NCI-H774 (cell line): ENCODE data around the gene RASA2.
"Not testable (repeated sequence)": the region's sequence is repeated elsewhere in the genome, so short reads cannot be mapped to it uniquely, and the experiment has no call there.

Source experiments
- DNase-seq: peaks from one replicate; lab custom pipeline; 2025; lab: John Stamatoyannopoulos, UW

Gene RASA2

DNA sequence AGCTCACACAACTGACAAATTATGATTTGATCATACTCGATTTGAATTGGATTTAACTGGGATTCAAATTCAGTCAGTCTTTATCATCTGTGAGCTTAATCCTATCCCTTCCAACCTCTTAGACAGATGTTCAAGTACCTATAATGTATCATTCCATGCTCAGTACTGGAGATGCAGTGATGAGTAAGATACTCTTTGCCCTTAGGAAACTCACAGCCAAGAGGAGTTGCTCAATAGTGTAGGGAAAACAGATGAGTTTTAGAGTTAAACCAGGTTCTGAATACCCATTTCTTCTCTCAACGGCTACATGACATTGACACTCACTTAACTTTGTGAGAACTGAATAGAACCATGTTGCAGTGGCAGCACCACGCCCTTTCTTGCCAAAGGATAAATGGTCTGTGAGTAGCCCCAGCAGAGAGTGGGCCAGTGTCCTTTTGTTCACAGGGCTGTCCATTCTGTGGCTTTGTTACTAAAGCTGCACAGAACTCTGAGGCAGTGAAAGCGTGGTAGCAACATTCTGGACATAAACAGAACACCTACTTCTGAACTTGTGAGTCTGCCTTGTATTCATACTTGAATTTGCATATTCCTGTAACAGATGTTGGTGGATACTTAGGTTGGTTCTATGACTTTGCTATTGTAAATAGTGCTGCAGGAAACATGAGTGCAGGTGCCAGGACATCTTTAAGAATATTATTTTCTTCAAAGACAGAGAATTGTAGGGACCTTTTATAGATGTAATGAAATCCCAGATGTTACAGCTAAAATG, 91.6 kb downstream of the RASA2 start:
- no peak for DNase-seq

DNA sequence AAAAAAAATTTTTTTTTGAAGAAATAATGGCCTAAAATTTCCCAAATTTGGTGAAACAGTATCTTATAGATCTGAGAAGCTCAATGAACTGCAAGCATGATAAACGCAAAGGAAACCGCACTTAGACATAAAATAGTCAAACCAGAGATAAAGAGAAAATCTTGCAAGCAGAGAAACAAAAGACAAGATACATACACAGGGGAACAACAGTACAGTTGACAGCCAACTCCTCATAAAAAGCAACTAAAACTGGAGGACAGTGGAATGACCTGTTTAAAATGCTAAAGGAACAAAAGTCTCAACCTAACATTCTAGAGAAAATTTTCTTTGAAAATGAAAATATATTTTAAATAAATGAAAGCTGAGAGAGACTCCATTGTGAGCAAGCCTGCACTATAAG, 107.5 kb downstream of the RASA2 start:
- no peak for DNase-seq

DNA sequence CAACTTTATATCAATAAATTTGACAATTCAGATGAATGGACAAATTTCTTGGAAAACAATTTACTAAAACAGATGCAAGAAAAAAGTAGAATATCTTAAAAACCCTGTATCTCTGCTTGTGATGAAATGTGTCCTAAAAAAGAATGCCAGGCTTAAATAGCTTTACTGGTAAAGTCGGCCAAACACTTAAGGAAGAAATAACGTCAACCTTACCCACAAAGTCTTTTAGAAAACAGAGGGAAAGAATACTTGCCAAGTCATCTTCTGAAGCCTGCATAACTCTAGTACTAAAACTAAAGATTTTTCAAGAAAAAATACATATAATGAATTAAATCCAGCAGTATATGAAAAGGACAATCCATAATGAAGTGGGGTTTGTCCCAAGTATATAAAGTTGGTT, 111.1 kb downstream of the RASA2 start:
- no peak for DNase-seq

DNA sequence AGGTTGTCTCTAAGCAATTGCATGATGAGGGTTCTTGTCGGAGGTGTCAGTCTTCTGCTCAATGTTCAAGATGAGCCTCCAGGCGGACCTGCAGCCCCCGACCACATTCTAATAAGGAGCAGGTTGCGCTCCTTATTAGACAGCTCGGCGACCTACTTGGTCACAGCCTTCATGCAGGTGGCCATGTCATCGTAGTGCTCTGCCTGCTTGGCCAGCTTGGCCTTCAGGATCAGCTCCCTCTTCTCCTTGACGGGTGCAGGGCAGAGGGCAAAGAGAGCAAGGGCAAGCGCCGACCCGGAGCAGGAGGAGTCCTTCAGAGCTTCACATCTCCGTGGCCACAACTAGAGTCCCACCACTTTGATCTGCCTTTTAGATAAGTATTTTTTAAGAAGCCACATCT, 113.5 kb downstream of the RASA2 start:
- DNase-seq: no peak

DNA sequence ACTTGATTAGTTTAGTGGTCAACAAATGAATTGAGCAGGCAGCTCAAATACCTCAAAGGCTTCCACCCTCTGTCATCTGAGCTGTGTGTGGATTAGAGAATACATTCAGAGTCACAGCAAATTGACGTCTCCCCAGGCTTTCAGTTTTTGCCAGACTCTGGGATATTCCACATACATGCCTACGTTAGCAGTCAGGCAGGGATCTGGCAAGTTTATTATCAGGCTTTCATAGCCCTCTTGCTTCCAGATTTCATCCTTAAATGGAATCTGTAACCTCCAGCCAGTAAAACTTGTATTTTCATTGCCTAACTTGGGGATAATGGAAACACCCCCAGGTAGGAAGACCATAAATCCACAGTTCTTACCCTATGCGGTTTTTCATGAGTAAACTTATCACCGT, 115.9 kb downstream of the RASA2 start:
- no peak for DNase-seq

DNA sequence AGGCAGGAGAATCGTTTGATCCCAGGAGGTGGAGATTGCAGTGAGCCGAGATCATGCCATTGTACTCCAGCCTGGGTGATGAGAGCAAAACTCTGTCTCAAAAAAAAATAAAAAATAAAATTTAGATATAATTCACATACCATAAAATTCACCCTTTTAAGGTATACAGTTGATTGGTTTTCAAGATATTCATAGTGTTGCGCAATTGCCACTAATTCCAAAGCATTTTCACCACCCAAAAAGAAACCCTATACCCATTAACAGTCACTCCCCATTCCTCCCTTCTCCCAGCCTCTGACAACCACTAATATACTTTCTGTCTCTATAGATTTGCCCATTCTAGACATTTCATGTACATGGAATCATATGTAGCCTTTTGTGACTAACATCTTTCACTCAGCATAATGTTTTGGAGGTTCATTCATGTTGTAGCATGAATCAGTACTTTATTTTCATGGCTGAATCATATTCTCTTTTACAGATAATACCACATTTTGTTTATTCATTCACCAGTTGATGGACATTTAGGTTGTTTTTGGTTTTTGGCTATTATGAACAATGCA, 116.7 kb downstream of the RASA2 start:
- no peak for DNase-seq

DNA sequence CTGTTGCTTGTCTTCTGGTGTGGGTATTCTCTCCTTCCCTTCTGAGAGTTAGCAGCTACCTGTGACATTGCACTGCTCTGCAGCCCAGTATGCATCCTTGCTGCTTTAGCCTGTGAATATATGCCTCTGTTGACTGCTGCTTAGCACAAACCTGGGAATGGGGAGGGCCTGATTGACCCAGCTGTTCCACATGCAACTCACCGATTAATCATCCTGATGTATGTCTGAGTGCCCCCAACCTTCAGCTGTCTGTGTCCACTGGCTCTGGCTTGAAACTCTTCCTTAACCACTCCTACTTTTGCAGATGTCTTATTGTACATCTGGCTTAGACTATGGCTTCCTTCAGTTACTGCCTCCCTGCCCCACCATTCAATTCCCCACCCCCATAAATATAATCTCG, 119.1 kb downstream of the RASA2 start:
- no peak for DNase-seq

DNA sequence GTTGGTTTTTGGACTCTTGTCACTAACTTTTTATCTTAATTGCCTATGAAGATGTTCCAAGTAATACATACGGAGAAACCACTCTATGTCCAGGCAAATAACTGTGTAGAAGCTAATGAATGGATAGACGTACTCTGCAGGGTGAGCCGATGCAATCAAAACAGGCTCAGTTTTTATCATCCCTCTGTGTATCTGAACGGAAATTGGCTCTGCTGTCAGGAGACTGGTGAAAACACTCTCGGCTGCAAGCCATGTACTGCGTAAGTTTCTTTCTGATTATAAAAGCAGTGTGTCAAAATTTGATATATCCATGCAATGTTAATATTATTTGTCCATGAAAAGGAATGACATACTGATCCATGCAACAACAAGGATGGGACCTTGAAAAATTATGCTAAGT, 121.6 kb downstream of the RASA2 start:
- DNase-seq: no peak

DNA sequence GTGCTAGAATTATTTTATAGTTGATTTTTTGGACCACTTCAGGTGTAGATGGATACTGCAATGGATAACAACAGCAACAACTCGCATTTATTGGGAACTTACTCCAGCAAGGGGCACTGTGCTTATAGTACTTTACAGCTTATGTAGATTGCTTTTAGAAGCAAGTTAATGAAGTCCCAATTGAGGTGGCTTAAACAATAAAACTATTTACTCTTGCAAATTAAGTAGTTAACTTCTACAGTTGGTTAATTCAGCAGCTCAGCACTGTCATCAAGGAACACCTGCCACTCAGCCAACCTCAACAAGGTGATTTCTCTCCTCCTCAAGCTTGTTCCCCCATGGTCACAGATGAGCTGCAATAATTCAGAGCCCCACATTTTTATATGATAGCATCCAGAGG, 124.1 kb downstream of the RASA2 start:
- DNase-seq: no peak

DNA sequence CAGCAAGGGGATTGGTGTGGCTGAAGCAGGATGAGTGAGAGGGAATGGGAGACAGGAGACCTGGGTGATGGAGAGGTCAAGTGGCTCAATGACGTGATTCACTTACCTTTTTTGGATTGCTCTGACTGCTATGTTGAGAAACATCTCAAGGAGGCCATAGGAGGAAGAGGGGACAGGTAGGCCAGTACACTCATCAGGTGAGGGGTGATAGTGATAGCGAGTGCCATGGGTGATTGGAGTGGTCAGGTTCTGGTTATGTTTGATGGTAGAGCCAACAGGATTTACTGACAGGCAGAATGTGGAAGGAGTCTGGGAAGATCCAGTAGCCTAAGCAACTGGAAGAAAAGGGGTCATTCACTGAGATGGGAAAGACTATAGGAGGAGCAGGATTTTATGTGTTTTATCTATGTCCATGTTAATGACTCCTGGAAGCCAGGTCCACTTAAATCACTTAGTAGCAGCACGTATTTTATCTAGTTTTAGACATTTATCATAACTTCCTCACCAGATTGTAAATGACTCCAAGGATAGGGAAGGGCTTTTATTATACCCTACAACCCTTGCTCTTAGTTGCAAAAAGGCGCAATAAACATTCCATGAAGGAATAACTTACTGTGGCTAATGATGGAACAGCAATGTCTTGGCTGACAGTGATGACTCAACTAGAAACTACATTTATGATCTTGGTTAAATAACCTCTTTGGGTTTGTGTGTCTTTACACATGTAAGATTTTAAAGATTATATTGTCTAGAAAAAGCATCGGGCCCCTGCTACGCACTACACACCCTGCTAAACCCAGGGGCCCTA, 131.5 kb downstream of the RASA2 start:
- no peak for DNase-seq

DNA sequence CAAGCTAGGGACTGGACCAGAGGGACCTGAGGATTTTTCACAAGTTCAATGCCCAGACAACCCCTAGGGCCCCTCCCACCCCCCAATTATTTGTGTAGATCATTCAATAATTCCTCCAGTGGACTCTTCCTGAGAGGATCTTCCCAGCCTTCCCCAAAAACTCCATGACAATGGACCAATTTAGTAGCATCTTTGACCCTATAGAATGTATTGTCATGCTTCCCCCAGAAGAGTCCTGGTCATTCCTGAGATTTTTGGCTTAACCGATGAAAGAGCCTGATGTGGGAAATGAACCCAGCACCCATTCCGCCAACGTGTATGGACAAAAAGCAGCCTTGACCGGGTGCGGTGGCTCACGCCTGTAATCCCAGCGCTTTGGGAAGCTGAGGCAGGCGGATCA, 132.1 kb downstream of the RASA2 start:
- DNase-seq: no peak

DNA sequence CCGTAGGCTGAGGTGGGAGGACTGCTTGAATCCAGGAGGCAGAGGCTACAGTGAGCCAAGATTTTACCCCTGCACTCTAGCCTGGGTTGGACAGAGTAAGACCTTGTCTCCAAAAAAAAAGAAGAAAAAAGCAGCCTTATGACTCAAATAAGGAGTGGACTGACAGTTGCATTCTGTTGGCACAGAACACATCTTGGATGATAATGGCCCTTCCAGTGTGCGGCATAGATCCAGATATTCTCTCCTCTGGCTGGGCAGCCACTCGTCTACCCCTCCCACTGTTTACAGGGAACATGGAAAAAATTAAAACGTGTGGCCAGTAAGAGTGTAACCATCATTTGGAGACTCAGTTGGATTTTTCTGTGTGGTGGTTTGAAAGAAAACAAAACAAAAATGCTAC, 132.6 kb downstream of the RASA2 start:
- DNase-seq: no peak

DNA sequence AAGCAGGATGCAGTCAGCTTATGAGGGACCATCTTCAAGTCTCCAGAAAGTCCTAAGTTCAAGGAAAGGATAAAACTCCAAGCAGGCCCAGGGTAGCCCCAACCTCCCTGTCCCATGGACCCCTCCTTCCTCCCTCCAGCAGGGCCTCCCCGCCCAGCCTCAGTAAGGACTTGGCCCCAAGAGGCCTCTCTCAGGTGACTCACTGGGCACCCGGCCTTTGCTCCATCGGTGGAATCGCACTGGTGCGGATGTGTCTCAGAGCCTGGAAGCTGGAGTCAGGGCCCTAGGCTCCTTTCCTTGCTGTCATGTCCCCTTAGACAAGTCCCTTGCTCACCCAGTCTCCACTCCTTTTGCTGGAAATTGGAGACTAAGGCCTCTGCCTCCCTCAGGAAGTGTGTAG, 136.9 kb downstream of the RASA2 start:
- DNase-seq: no peak

DNA sequence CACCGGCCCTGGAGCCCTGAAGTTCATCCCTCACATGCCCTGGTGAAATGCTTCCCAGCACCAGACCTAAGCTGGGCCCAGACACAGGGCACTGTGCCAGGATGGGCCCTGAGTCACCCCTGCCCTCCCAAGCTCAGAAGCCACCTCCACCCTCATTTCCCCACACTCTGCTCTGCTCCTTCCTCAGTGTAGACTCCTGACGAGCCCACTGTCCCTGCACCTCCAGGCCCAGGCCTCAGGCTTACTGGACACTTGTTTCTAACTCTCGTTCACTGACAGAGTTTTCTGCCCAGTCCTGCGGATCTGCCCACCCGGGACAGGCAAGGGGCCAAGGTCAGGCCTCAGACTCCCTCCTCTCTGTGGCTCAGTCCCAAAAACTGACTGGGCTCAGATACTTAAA, 138.7 kb downstream of the RASA2 start:
- no peak for DNase-seq

DNA sequence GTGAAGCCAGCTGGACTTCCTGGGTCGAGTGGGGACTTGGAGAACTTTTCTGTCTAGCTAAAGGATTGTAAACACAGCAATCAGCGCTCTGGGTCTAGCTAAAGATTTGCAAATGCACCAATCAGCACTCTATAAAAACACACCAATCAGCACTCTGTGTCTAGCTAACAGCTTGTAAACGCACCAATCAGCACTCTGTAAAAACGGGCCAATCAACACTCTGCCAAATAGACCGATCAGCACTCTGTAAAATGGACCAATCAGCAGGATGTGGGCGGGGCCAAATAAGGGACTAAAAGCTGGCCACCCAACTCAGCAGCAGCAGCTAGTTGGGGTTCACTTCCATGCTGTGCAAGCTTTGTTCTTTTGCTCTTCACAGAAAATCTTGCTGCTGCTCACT, 141.5 kb downstream of the RASA2 start:
- not testable (repeated sequence) for DNase-seq

DNA sequence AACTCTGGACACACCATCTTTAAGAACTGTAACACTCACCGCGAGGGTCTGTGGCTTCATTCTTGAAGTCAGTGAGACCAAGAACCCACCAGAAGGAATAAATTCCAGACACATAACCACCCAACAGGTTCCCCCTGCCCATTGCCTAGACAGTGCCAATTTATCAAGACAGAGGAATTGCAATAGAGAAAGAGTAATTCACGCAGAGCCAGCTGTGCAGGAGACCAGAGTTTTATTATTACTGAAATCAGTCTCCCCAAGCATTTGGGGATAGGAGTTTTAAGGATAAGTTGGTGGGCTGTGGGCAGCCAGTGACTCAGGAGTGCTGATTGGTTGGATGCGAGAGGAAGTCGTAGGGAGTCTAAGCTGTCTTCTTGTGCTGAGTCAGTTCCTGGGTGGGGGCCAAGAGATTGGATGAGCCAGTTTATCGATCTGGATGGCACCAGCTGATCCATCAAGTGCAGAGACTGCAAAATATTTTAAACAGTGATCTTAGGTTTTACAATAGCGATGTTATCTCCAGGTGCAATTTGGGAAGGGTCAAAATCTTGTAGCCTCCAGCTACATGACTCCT, 142.1 kb downstream of the RASA2 start:
- not testable (repeated sequence) for DNase-seq

DNA sequence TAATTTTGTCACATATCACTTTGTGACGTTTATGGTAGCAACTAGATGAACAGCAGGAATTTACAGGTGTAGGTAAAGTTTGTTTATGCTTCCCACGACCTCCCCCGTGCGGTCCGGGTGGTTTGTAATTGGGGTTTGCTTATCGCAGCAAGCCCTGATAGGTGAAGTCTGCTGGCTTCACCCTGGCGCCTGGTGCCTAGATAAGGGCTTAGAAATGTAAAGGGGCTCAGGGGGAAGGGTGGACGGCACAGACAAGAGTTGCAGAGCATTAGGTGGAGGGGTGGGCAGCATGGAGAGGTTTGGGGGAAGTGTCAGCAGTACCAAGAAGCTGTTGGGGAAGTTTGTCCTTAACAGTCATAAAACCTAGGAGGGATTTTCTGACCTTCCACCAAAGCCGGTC, 143.1 kb downstream of the RASA2 start:
- no peak for DNase-seq

DNA sequence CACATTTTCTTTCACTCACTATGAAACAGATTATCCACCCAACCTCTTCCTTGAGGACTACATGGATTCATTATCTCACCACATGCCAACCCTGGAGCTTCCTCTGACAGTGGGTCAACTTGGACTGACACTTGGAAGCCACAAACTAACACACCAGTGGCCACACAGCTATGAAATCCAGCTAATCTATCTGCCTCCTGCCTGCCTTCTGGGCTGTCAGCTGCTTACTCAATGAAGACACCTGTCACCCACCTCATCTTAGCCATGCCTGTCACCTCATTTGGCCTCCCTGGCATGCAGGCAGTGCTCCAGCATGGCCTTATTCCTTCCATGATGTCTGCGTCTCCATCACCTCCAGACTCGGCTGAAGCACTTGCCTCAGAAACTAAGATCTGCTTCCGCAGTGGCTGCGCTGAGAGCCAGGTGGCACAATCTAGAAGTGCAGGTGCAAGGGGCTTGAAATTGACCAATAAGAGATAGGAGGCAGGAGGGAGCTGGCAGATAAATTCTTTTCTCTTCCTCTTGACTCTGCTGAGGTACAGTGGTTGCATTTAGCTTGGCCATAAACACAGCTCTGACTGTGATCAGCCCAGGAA, 146.1 kb downstream of the RASA2 start:
- no peak for DNase-seq

DNA sequence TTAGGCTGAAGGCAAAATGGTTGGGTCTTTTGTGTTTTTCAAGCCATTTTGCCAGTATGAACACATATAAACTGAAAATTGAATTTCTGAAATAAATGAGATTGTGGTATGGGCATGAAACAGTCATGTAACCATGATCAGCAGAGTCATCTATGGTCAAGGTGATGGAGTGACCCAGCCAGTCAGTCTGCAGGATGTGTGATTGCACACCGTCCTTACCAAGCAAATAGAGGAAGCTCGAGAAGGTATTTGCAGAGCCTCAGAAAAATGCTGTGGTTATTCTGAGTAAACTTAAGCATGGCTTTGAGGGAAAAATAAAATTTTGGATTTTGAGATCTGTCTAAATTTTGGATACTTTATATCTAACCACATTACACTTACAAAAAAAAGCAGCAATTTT, 155.4 kb downstream of the RASA2 start:
- DNase-seq: no peak

DNA sequence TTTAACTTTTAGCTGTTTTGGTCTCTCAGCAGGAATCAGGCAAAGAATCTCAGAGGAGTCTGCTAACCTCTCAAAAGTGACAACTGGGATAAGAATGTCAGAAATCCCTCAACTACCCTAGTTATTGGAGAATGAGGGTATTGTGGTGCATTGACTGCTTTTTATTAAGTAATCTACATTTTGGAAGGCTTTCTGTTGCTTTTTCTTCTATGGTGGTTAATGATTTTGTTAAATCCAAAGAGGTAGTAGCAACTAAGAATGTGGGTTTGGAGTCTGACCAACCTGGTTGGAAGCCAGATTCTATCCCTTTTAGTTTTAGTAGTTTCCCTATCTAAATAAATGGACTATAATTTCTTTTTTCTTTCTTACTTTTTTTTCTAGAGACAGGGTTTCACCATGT, 156.6 kb downstream of the RASA2 start:
- DNase-seq: no peak

DNA sequence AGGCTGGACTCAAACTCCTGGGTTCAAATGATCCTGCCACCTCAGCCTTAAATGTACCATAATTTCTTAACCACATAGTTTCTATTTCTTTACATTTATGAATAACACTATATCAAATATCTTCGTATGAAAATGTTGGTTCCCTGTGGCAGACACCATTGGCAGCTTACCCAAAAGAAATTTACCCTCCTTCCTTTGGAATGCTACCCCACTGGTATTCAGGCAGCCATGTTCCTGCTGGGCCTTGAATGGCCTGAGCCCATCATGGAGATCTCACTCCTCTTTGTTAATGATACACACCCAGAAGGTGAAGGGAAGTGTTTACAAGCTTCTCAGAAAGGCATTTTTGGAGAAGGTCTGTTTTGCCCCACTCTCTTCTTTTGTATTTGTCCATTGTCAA, 157.0 kb downstream of the RASA2 start:
- DNase-seq: no peak

DNA sequence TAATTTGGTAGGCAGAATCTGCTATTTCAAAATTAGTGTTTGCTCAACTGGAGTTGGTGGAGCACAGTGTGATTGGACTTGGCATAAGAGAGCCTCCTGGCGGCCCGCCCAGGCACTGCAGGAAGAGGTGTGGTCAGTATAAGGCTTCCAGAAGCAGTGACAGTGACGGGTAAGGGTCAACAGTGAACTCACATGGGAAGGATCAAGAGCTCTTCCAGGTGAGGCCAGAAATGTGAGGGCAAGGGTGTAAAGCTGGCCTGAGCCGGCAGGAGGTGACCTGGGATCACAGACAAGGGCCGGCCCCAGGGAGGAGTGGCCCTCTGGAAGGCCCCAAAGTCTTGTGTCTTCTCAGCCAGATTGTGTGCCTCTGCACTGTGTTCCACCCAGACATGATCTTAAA, 158.1 kb downstream of the RASA2 start:
- no peak for DNase-seq
